SH-SY5Y (cell line): Measurements from ENCODE around the gene CADPS2.

Source experiments
- GATA2 ChIP-seq: IDR thresholded peaks from 2 replicates; pipeline ENCODE4 v1.6.1; 2011; ENCODE audit warnings: mild to moderate bottlenecking, low read depth, low read length
- GATA3 ChIP-seq: IDR thresholded peaks from 2 replicates; pipeline ENCODE4 v1.6.1; 2011; ENCODE audit warnings: low read depth, mild to moderate bottlenecking, low read length, moderate library complexity

DNA sequence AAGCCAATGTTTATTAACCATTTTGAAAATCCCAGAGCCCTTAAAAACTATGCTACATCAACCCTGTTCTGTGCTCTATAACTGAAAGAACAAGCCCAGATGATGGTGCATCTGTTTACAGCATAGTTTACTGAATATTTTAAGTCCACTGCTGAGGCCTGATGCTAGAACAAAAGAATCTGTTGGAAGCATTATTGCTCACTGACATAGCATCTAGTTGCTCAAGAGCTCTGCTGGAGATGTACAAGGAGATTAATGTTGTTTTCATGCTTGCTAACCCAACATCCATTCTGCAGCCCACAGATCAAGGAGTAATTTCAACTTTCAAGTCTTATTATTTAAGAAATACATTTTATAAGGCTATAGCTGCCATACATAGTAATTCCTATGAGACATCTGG, 400.4 kb downstream of the CADPS2 start:
- TF ChIP-seq GATA3 (no peak), GATA2 (no peak)
